Measurements from ENCODE around the gene SLC13A3. TPM values are rescaled to one million over a fixed set of nuclear protein-coding genes. Genes with fewer than 3 reads are reported as not detected.

Gene SLC13A3
- total and polyA plus RNA-seq, 2 of the 4 experiments (the other 2 are of a cell fraction), result 2.5 to 4.2 TPM

DNA sequence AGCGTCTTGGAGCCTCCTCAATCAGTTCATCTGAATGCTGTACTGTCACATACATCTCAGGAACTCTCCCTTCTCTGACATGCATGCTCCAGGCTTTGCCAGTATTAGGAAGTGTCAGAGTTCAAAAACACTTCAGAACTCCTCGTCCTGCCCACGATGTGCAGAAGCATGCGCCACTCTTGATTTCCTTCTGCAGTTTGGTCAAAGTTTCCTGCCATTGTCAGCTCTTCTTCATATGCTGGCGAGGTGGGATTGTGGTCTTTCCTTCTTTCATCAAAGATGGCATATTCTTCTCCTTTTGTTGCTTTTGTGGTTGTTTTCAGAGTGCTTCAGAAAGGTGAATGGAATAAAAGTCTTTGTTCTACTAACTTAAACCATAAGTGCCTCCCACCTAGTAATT is 21.0 kb downstream of the SLC13A3 start:
- Histone ChIP-seq H2AFZ (replicated peaks; ENCODE audit: low read length, poor library complexity) (no peak overlapping the region), H3K14ac (replicated peaks; ENCODE audit: low read depth, low read length) (no peak overlapping the region), H2BK15ac (ENCODE audit: low read depth, low read length) (no peak overlapping the region), H3K56ac (ENCODE audit: extremely low read depth, insufficient read depth, low read length) (no peak overlapping the region), H4K5ac (ENCODE audit: low read depth, low read length) (no peak overlapping the region), H3K4me2 (ENCODE audit: low read depth, low read length) (no peak overlapping the region), H3K36me3 (ENCODE audit: control insufficient read depth, insufficient read depth, low read length) (no peaks in the 10 kb centered on the region), H3K18ac (ENCODE audit: low read depth, low read length) (no peak overlapping the region), H3K4me3 (ENCODE audit: insufficient read depth, low read depth, low read length) (no peak overlapping the region), H3K27me3 (ENCODE audit: control insufficient read depth, insufficient read depth, low read length) (no peaks in the 10 kb centered on the region; the same call in 1 of the 2 replicates), H2BK20ac (ENCODE audit: low read depth, low read length) (no peak overlapping the region), H3K23ac (ENCODE audit: low read depth, low read length) (no peak overlapping the region), H3K4me1 (ENCODE audit: control insufficient read depth, insufficient read depth, low read length) (no peaks in the 10 kb centered on the region), H3K4ac (ENCODE audit: low read depth, low read length) (no peak overlapping the region), H3K27ac (ENCODE audit: insufficient read depth, low read length) (no peak overlapping the region), H3K9ac (ENCODE audit: low read depth, low read length) (no peak overlapping the region), H3K9me1 (ENCODE audit: insufficient read depth, low read length) (no peaks in the 10 kb centered on the region), H2BK120ac (ENCODE audit: low read depth, low read length) (no peak overlapping the region), H3K79me1 (ENCODE audit: low read depth in 1 of 2, low read length in 2 of 2) (no peaks in the 10 kb centered on the region), H2AK9ac (replicated peaks; ENCODE audit: low read depth, low read length, poor library complexity) (no peak overlapping the region), H2AK5ac (ENCODE audit: low read depth, low read length) (no peak overlapping the region), H4K20me1 (ENCODE audit: insufficient read depth, low read length) (no peaks in the 10 kb centered on the region), H3K9me3 (ENCODE audit: control insufficient read depth, insufficient read depth, low read length) (peaks cover 5% of the 10 kb centered on the region; the same call in 1 of the 2 replicates), H2BK5ac (ENCODE audit: low read depth, low read length, poor library complexity, severe bottlenecking) (no peak overlapping the region), H4K91ac (ENCODE audit: insufficient read depth, low read depth, low read length) (no peak overlapping the region), H4K8ac (ENCODE audit: low read depth in 2 of 2, low read length in 2 of 2) (no peak overlapping the region)
- ATAC-seq (ENCODE audit: low read depth) (no peak), DNase-seq (no peak)
- dilution Hi-C loops (cut with HindIII; ENCODE audit: low sequenced_read_pairs, unreplicated experiment) (no loop called here), intact Hi-C loops (cut with micrococcal nuclease) (no loop called here), in situ Hi-C loops (cut with MboI; ENCODE audit: low sequenced_read_pairs) (no loop called here)
- TF ChIP-seq MAZ (IDR thresholded peaks at IDR 0.05; ENCODE audit: borderline replicate concordance, low read depth, low read length) (no peak), BHLHE40 (IDR thresholded peaks at IDR 0.05; ENCODE audit: low read depth, low read length) (no peak), CEBPB (IDR thresholded peaks at IDR 0.05; ENCODE audit: low read depth, low read length) (no peak), RCOR1 (IDR thresholded peaks at IDR 0.05; ENCODE audit: insufficient replicate concordance, low read length) (no peak), POLR2A (IDR thresholded peaks at IDR 0.05; ENCODE audit: low read depth, low read length) (no peak), CHD1 (IDR thresholded peaks at IDR 0.05; ENCODE audit: low read depth, low read length) (no peak), RFX5 (IDR thresholded peaks at IDR 0.05; ENCODE audit: low read depth, low read length) (no peak), USF2 (IDR thresholded peaks at IDR 0.05; ENCODE audit: low read depth, low read length) (no peak)
- ChIA-PET POLR2A (ENCODE audit: unreplicated experiment) (no interaction called here), CTCF (no interaction called here)
- WGBS, 2 experiments (ENCODE audit: extremely low coverage in 2 of 2, insufficient read length in 1 of 2), result 100% methylated on average over 1 of the region's 5 CpGs; no CpG with 5 or more reads in 1 of the 2 experiments
- no TSS peak for BruUV-seq (replicated peaks)
